H1 (cell line): ENCODE data around the gene LHPP. TPM values are rescaled to one million over a fixed set of nuclear protein-coding genes. Genes with fewer than 3 reads are reported as not detected.

Experiments used
- CTCF ChIA-PET: fragments of 300-600 bp; sonication (Branson Sonifier 250); formaldehyde crosslinking; loops from one replicate; lab custom pipeline; 2021; ENCODE audit not compliant: partially characterized antibody; lab: Charles Lee
- POLR2A ChIA-PET: fragments of 300-600 bp; sonication (Branson Sonifier 250); formaldehyde crosslinking; loops from one replicate; lab custom pipeline; 2021; ENCODE audit warnings: inconsistent platforms; ENCODE audit not compliant: partially characterized antibody; lab: Charles Lee
- DNase-seq, 2 experiments: peaks; one replicate each; pipeline versions ENCODE4 v3.0.0 to v3.0.0-alpha.2; 2010 to 2022; ENCODE audit warnings: low spot score in 2 of 2, low read depth in 1 of 2, mixed read lengths in 1 of 2
- FAIRE-seq: peaks from 2 replicates; lab custom pipeline; 2011; peaks lifted over from hg19 to GRCh38; lab: Jason Lieb, UNC
- H2AFZ ChIP-seq: 2 replicates; pipeline ENCODE4 v1.8.1; 2012; ENCODE audit warnings: low read length, inconsistent platforms
- H2AK5ac ChIP-seq: 2 replicates; pipeline ENCODE4 v1.6.1; 2013; ENCODE audit warnings: low read depth, low read length
- H2BK120ac ChIP-seq: replicated peaks from 2 replicates; pipeline ENCODE3; 2013; ENCODE audit warnings: low read depth, low read length, inconsistent platforms
- H2BK12ac ChIP-seq: 2 replicates; pipeline ENCODE4 v1.6.1; 2013; ENCODE audit warnings: low read depth, low read length
- H2BK15ac ChIP-seq: 2 replicates; pipeline ENCODE4 v1.6.1; 2013; ENCODE audit warnings: low read length
- H2BK20ac ChIP-seq: 2 replicates; pipeline ENCODE4 v1.6.1; 2013; ENCODE audit warnings: low read length
- H2BK5ac ChIP-seq: 2 replicates; pipeline ENCODE4 v1.6.1; 2013; ENCODE audit warnings: low read depth, low read length
- H3K14ac ChIP-seq: 2 replicates; pipeline ENCODE4 v1.6.1; 2013; ENCODE audit warnings: inconsistent platforms; ENCODE audit not compliant: insufficient read length
- H3K18ac ChIP-seq: 2 replicates; pipeline ENCODE4 v1.6.1; 2013; ENCODE audit warnings: low read length; ENCODE audit errors: extremely low read depth
- H3K23ac ChIP-seq: 2 replicates; pipeline ENCODE4 v1.6.1; 2013; ENCODE audit warnings: inconsistent platforms; ENCODE audit not compliant: insufficient read length
- H3K23me2 ChIP-seq: 2 replicates; pipeline ENCODE4 v1.6.1; 2013; ENCODE audit warnings: low read depth, low read length
- H3K27ac ChIP-seq: 2 replicates; pipeline ENCODE4 v1.6.1; 2011; ENCODE audit warnings: low read depth, low read length, inconsistent platforms
- H3K27me3 ChIP-seq, 4 experiments: replicated peaks in 1 of 4; 1 replicate in 1 of 4; 2 replicates in 3 of 4; pipeline versions ENCODE4 v1.6.1 to v1.8.1; 2011 to 2013; ENCODE audit warnings: low read length in 3 of 4, mild to moderate bottlenecking in 3 of 4, inconsistent platforms in 2 of 4, mixed read lengths in 2 of 4, moderate library complexity in 1 of 4; ENCODE audit not compliant: control insufficient read depth in 3 of 4, insufficient read depth in 3 of 4; ENCODE audit errors: extremely low read depth in 1 of 4
- H3K36me3 ChIP-seq, 4 experiments: 2 replicates each; pipeline versions ENCODE4 v1.6.1 to v1.8.1; 2011 to 2013; ENCODE audit warnings: mild to moderate bottlenecking in 4 of 4, low read length in 3 of 4, moderate library complexity in 2 of 4, control low read depth in 1 of 4, inconsistent platforms in 1 of 4; ENCODE audit not compliant: insufficient read depth in 4 of 4, control insufficient read depth in 2 of 4
- H3K4ac ChIP-seq: replicated peaks from 2 replicates; pipeline ENCODE3; 2013; ENCODE audit warnings: low read length, low read depth, mixed read lengths, inconsistent platforms; ENCODE audit not compliant: insufficient read length
- H3K4me1 ChIP-seq, 4 experiments: replicated peaks in 1 of 4; 1 replicate in 1 of 4; 2 replicates in 3 of 4; pipeline versions ENCODE4 v1.6.1 to v1.8.1; 2011 to 2013; ENCODE audit warnings: low read length in 3 of 4, inconsistent platforms in 2 of 4, mixed read lengths in 1 of 4; ENCODE audit not compliant: insufficient read depth in 4 of 4, control insufficient read depth in 3 of 4
- H3K4me2 ChIP-seq, 2 experiments: 2 replicates each; pipeline versions ENCODE4 v1.6.1 to v1.8.1; 2011 to 2013; ENCODE audit warnings: low read depth in 2 of 2, low read length in 2 of 2, control low read depth in 1 of 2, inconsistent platforms in 1 of 2, mild to moderate bottlenecking in 1 of 2; ENCODE audit not compliant: insufficient read depth in 1 of 2
- H3K4me3 ChIP-seq, 4 experiments: fragments of 200-600, 300-600 bp in 1 of 4; sonication (generic), shearing (Covaris generic), sonication (Bioruptor Twin) in 1 of 4; 2 replicates each; pipeline versions ENCODE4 v1.5.1 to v1.8.1; 2011 to 2016; ENCODE audit warnings: low read length in 4 of 4, low read depth in 3 of 4, control low read depth in 2 of 4, inconsistent platforms in 2 of 4, mild to moderate bottlenecking in 2 of 4, mixed read lengths in 1 of 4, moderate library complexity in 1 of 4; ENCODE audit not compliant: insufficient read depth in 2 of 4; ENCODE audit errors: extremely low read depth in 1 of 4
- H3K56ac ChIP-seq: replicated peaks from 2 replicates; pipeline ENCODE3; 2013; ENCODE audit warnings: low read depth, mild to moderate bottlenecking, mixed read lengths, low read length, inconsistent platforms; ENCODE audit not compliant: insufficient read length
- H3K79me1 ChIP-seq: 2 replicates; pipeline ENCODE4 v1.6.1; 2013; ENCODE audit warnings: low read depth, low read length, control low read depth
- H3K79me2 ChIP-seq, 2 experiments: 2 replicates each; pipeline versions ENCODE4 v1.6.1 to v1.8.1; 2012 to 2013; ENCODE audit warnings: low read length in 2 of 2, mild to moderate bottlenecking in 2 of 2, inconsistent platforms in 1 of 2; ENCODE audit not compliant: insufficient read depth in 2 of 2, control insufficient read depth in 1 of 2
- H3K9ac ChIP-seq, 4 experiments: replicated peaks in 1 of 4; 1 replicate in 1 of 4; 2 replicates in 3 of 4; pipeline versions ENCODE4 v1.6.1 to v1.8.1; 2011 to 2013; ENCODE audit warnings: low read depth in 3 of 4, low read length in 3 of 4, control low read depth in 2 of 4, mild to moderate bottlenecking in 2 of 4, moderate library complexity in 2 of 4, inconsistent platforms in 1 of 4; ENCODE audit errors: extremely low read depth in 1 of 4
- H3K9me3 ChIP-seq, 2 experiments: 2 replicates each; pipeline versions ENCODE4 v1.6.1 to v1.8.1; 2012 to 2013; ENCODE audit warnings: mild to moderate bottlenecking in 2 of 2, moderate library complexity in 2 of 2, control low read depth in 1 of 2, inconsistent platforms in 1 of 2, low read depth in 1 of 2, low read length in 1 of 2, mixed read lengths in 1 of 2; ENCODE audit not compliant: insufficient read depth in 2 of 2
- H4K20me1 ChIP-seq, 2 experiments: replicated peaks in 1 of 2; 2 replicates each; pipeline versions ENCODE3 to v1.8.1; 2011 to 2013; ENCODE audit warnings: inconsistent platforms in 2 of 2, low read length in 2 of 2, mild to moderate bottlenecking in 1 of 2; ENCODE audit not compliant: insufficient read depth in 2 of 2, control insufficient read depth in 1 of 2
- H4K5ac ChIP-seq: 2 replicates; pipeline ENCODE4 v1.6.1; 2013; ENCODE audit warnings: low read length, low read depth, mixed read lengths, inconsistent platforms; ENCODE audit not compliant: insufficient read length
- H4K8ac ChIP-seq: 2 replicates; pipeline ENCODE4 v1.8.0; 2013; ENCODE audit warnings: mild to moderate bottlenecking, moderate library complexity, low read length, inconsistent platforms; ENCODE audit not compliant: insufficient read depth; ENCODE audit errors: extremely low read depth
- H4K91ac ChIP-seq: replicated peaks from 2 replicates; pipeline ENCODE3; 2013; ENCODE audit warnings: low read length, mixed read lengths, inconsistent platforms; ENCODE audit not compliant: insufficient read length
- CHD1 ChIP-seq: IDR thresholded peaks from 2 replicates; pipeline ENCODE4 v1.6.1; 2012; ENCODE audit warnings: low read depth, low read length, improper control_type of control experiment
- CTCF ChIP-seq, 3 experiments: IDR thresholded peaks; 1 replicate in 2 of 3; 2 replicates in 1 of 3; pipeline versions ENCODE4 v1.5.1 to v1.6.1; 2011; ENCODE audit warnings: low read length in 3 of 3, mild to moderate bottlenecking in 3 of 3, inconsistent platforms in 2 of 3, low read depth in 1 of 3, moderate library complexity in 1 of 3; ENCODE audit not compliant: insufficient read depth in 1 of 3; ENCODE audit errors: control extremely low read depth in 1 of 3
- HDAC2 ChIP-seq, 2 experiments: fragments of 300-600 bp in 1 of 2; sonication (generic) in 1 of 2; IDR thresholded peaks; 2 replicates each; pipeline ENCODE4 v1.6.1; 2011 to 2012; ENCODE audit warnings: low read depth in 2 of 2, low read length in 2 of 2, mild to moderate bottlenecking in 2 of 2, moderate library complexity in 2 of 2, borderline replicate concordance in 1 of 2, inconsistent platforms in 1 of 2
- NRF1 ChIP-seq: IDR thresholded peaks from 2 replicates; pipeline ENCODE4 v1.6.1; 2011; ENCODE audit warnings: mild to moderate bottlenecking, low read depth, low read length, improper control_type of control experiment
- RAD21 ChIP-seq, 2 experiments: IDR thresholded peaks in 1 of 2; conservative IDR thresholded peaks in 1 of 2; 2 replicates each; pipeline ENCODE4 v1.6.1; 2011; ENCODE audit warnings: low read depth in 2 of 2, low read length in 2 of 2, improper control_type of control experiment in 1 of 2, inconsistent platforms in 1 of 2, mild to moderate bottlenecking in 1 of 2, moderate library complexity in 1 of 2
- SIN3A ChIP-seq, 2 experiments: IDR thresholded peaks in 1 of 2; conservative IDR thresholded peaks in 1 of 2; 2 replicates each; pipeline ENCODE4 v1.6.1; 2011 to 2012; ENCODE audit warnings: low read length in 2 of 2, improper control_type of control experiment in 1 of 2, low read depth in 1 of 2, mild to moderate bottlenecking in 1 of 2
- TCF12 ChIP-seq: IDR thresholded peaks from 2 replicates; pipeline ENCODE4 v1.6.1; 2011; ENCODE audit warnings: low read depth, mild to moderate bottlenecking, low read length
- WGBS, 2 experiments: shearing (Covaris generic) in 1 of 2; methylation state at CpG; one replicate each; pipeline versions ENCODE4 v1.1.6 to v1.1.7; 2013 to 2015; ENCODE audit warnings: low lambda C conversion rate in 2 of 2, mixed read lengths in 2 of 2, inconsistent platforms in 1 of 2, low coverage in 1 of 2, missing lambda C conversion rate in 1 of 2; ENCODE audit not compliant: insufficient replicate concordance in 2 of 2, insufficient coverage in 1 of 2, insufficient read length in 1 of 2; ENCODE audit errors: extremely low coverage in 1 of 2, missing lambda C conversion rate in 1 of 2; 5-methylcytosine and 5-hydroxymethylcytosine counted together
- polyA plus RNA-seq, 7 experiments: library from polyadenylated mRNA; depleted of rRNA in 3 of 7; stranded (reverse) in 5 of 7; unstranded in 2 of 7; fragments of >200 nt in 5 of 7; fragments of 200-250 nt in 2 of 7; gene quantifications; 1 replicate in 5 of 7; 2 replicates in 1 of 7; 4 replicates in 1 of 7; pipeline versions ENCODE4 v1.2.1 to v1.2.3, GENCODE V29; 2011 to 2013; ENCODE audit warnings: missing spikeins in 2 of 7, mixed read lengths in 2 of 7
- total RNA-seq: library from RNA; stranded (reverse); fragmentation: NEBNext Ultra II Directional; extraction: Animal tissue kit (Norgen Biotek cat#: 25700); gene quantifications from 2 replicates; pipeline ENCODE4 v1.2.1, GENCODE V29; 2021

LHPP gene
- total and polyA plus RNA-seq, 2 of the 8 experiments (the other 6 are each of a cell fraction or from before 2014, with no cell fraction given) = 26.0 to 45.0 TPM

DNA sequence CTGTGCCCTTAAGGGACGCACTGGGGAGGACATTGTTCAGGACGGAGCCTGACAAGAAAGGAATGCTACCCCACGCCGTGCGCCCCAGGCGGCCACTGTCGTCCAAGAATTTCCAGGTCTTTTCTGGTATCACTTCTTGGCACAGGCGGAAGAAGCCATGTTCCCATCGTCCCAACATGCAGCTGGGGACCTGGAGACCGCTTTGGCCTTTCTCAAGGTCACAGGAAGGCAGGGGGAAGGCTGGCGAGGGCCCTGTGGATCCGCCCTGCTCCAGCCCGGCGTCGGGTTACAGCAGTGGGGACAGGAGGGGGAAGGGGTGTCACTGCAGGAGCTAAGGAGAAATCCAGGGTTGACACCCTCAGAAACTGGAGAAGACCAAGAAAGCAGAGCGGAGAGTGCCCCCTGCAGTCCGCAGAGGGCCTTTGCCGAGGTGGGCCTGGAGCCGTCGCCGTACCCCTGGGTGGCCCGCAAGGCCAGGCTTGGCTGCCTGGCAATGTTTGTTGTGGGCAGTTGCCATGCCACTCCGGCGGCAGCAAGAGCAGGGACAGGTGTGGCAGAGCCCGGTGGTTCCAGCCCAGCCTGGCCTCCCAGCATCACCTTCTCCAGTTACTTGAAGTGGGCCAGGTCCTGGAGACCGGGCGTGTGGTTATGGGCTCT, 104.1 kb downstream of the LHPP start:
- H3K27me3 ChIP-seq = no peaks in the 10 kb centered on the region
- 49% methylated on average over 27 of the region's 27 CpGs; no CpG with 5 or more reads in 1 of the 2 experiments for WGBS, 2 experiments
- no peak for TF ChIP-seq NRF1
- TF ChIP-seq HDAC2 (IDR thresholded peaks at IDR 0.05; ENCODE audit: borderline replicate concordance in 1 of 2, low read depth in 2 of 2, low read length in 2 of 2) = 0 out of 4 replicates have a peak, but pooled peaks of 1 of the 2 experiments have one; percentile 61
- peak; percentile 40; the same call in 1 of the 2 replicates for TF ChIP-seq TCF12
- peak; percentile 79 to 86 (median 85) for TF ChIP-seq CTCF (IDR thresholded peaks at IDR 0.05; ENCODE audit: control extremely low read depth in 1 of 3, insufficient read depth in 1 of 3, low read depth in 1 of 3, low read length in 3 of 3)
- peak in 1 of 2 experiments; percentile 51; a peak in 1 of 4 replicates for TF ChIP-seq SIN3A (conservative IDR thresholded peaks at IDR 0.05 in 1 of 2, IDR thresholded peaks at IDR 0.05 in 1 of 2; ENCODE audit: low read depth in 1 of 2, low read length in 2 of 2)
- TF ChIP-seq RAD21 (IDR thresholded peaks at IDR 0.05 in 1 of 2, conservative IDR thresholded peaks at IDR 0.05 in 1 of 2; ENCODE audit: low read depth in 2 of 2, low read length in 2 of 2) = peak; percentile 82 to 90
- no peak for TF ChIP-seq CHD1

More for the DNA sequence above, 104.1 kb downstream of the LHPP start:
- Histone ChIP-seq H2BK15ac (0 out of 2 replicates have a peak overlapping the region, but pooled peaks have one; percentile 54), H4K91ac (no peak overlapping the region), H3K4me1 (peaks cover 3 to 9% (median 7%) of the 10 kb centered on the region in 4 experiments; a peak in 6 of 7 replicates), H3K4me2 (peak overlapping the region; percentile 9 to 39; a peak in 3 of 4 replicates), H3K9me3 (0 out of 4 replicates have a peak, but pooled peaks cover 0 to 3% of the 10 kb centered on the region in 2 experiments), H4K20me1 (peaks cover 0 to 5% of the 10 kb centered on the region in 2 experiments), H3K23me2 (no peaks in the 10 kb centered on the region), H2BK120ac (no peak overlapping the region), H4K5ac (no peak overlapping the region), H2BK5ac (peak overlapping the region; percentile 61), H3K18ac (peak overlapping the region; percentile 63; the same call in 1 of the 2 replicates), H2BK12ac (0 out of 2 replicates have a peak overlapping the region, but pooled peaks have one; percentile 33), H3K9ac (no peak overlapping the region), H3K27ac (no peak overlapping the region), H3K79me2 (no peaks in the 10 kb centered on the region), H2BK20ac (no peak overlapping the region), H2AFZ (no peak overlapping the region), H3K14ac (no peak overlapping the region), H3K23ac (no peak overlapping the region), H2AK5ac (no peak overlapping the region), H3K36me3 (no peaks in the 10 kb centered on the region), H3K4me3 (no peak overlapping the region), H3K79me1 (no peaks in the 10 kb centered on the region), H4K8ac (peak overlapping the region; percentile 91; the same call in 1 of the 2 replicates), H3K4ac (no peak overlapping the region), H3K56ac (no peak overlapping the region)
- FAIRE-seq (peak; percentile 81), DNase-seq (peak; percentile 53 to 87)
- CTCF ChIA-PET = interaction anchor here (0.7 to 27.9 kb wide), 29 partner anchors 9 to 221 kb away, joined by 3 to 681 read pairs (median 4); no protein-coding TSS in a partner anchor
- POLR2A ChIA-PET = interaction anchor here (0.7 to 1.3 kb wide), 4 partner anchors 12 to 42 kb away, joined by 3 read pairs; no protein-coding TSS in a partner anchor
